A549 (cell line): ENCODE measurements around the gene SLC38A10.

Source experiments
- CBX2 ChIP-seq: fragments of 200-600 bp; sonication (generic); IDR thresholded peaks from 2 replicates; pipeline ENCODE4 v1.6.1; 2016; ENCODE audit warnings: low read depth, mild to moderate bottlenecking, borderline replicate concordance
- CTCF ChIP-seq: fragments of >200 bp; sonication (Bioruptor Twin); formaldehyde crosslinking; IDR thresholded peaks from 3 replicates; pipeline ENCODE4 v1.5.1; 2016
- HOXA7 ChIP-seq: fragments of 250-450 bp; sonication (Bioruptor Pico); IDR thresholded peaks from 2 replicates; pipeline ENCODE4 v1.5.0; 2020; ENCODE audit warnings: mild to moderate bottlenecking, moderate library complexity
- JUNB ChIP-seq: fragments of >200 bp; sonication (Bioruptor Twin); formaldehyde crosslinking; IDR thresholded peaks from 2 replicates; pipeline ENCODE4 v1.6.1; 2016
- NFE2L2 ChIP-seq: fragments of 150-350 bp; conservative IDR thresholded peaks from 2 replicates; pipeline ENCODE4 v1.6.1; 2014; ENCODE audit warnings: low read length
- NR3C1 ChIP-seq: fragments of >200 bp; sonication (Bioruptor Twin); formaldehyde crosslinking; IDR thresholded peaks from 3 replicates; pipeline ENCODE4 v1.6.1; 2017
- PHF8 ChIP-seq: fragments of 200-600 bp; sonication (generic); IDR thresholded peaks from 2 replicates; pipeline ENCODE4 v1.6.1; 2016; ENCODE audit warnings: low read depth, mild to moderate bottlenecking, antibody characterized with exemption, moderate library complexity, borderline replicate concordance
- POLR2A ChIP-seq: IDR thresholded peaks from 2 replicates; pipeline ENCODE4 v1.6.1; 2012; ENCODE audit warnings: mild to moderate bottlenecking, low read length
- POLR2AphosphoS2 ChIP-seq: conservative IDR thresholded peaks from 2 replicates; pipeline ENCODE4 v1.6.1; 2012; ENCODE audit warnings: low read length, improper control_type of control experiment, inconsistent platforms
- RAD21 ChIP-seq, 2 experiments: fragments of >200 bp in 1 of 2; sonication (Bioruptor Twin) in 1 of 2; formaldehyde crosslinking in 1 of 2; IDR thresholded peaks in 1 of 2; conservative IDR thresholded peaks in 1 of 2; 2 replicates in 1 of 2; 3 replicates in 1 of 2; pipeline ENCODE4 v1.6.1; 2012 to 2018; ENCODE audit warnings: inconsistent platforms in 1 of 2
- REST ChIP-seq: fragments of 200-600 bp; sonication (generic); IDR thresholded peaks from 2 replicates; pipeline ENCODE4 v1.6.1; 2016; ENCODE audit warnings: antibody characterized with exemption, mild to moderate bottlenecking, moderate library complexity
- USF2 ChIP-seq: fragments of 450-650 bp; IDR thresholded peaks from 2 replicates; pipeline ENCODE4 v1.6.1; 2014; ENCODE audit warnings: antibody characterized with exemption

- TF ChIP-seq REST: no peak
- TF ChIP-seq POLR2A: no peak
- TF ChIP-seq CTCF: no peak
- no peak for TF ChIP-seq POLR2AphosphoS2
- no peak for TF ChIP-seq JUNB
- no peak for TF ChIP-seq NFE2L2
- no peak for TF ChIP-seq NR3C1
- TF ChIP-seq PHF8: no peak
- TF ChIP-seq USF2: no peak
- TF ChIP-seq CBX2: no peak
- no peak for TF ChIP-seq RAD21 (conservative IDR thresholded peaks at IDR 0.05 in 1 of 2, IDR thresholded peaks at IDR 0.05 in 1 of 2)
- no peak for TF ChIP-seq HOXA7
These were observed 66.1 kb downstream of the SLC38A10 start for GRCh38 chr17:81228834-81229665.
